HG03469 (cell line): Measurements from ENCODE around the gene MARCHF10.

Source experiments
- ATAC-seq: cut with Tn5 transposase; IDR thresholded peaks from one replicate; pipeline ENCODE4 v1.9.1; 2021; ENCODE audit warnings: mild to moderate bottlenecking, moderate library complexity, moderate number of reproducible peaks; ENCODE audit not compliant: unreplicated experiment

Gene MARCHF10

GRCh38 chr17:62720126-62720850 is 87.8 kb downstream of the MARCHF10 start:
- ATAC-seq = no peak

- no peak for ATAC-seq
Observed at GRCh38 chr17:62719586-62719985, 88.5 kb downstream of the MARCHF10 start.

- ATAC-seq = no peak
Observed at GRCh38 chr17:62718429-62718828, 89.7 kb downstream of the MARCHF10 start.

GRCh38 chr17:62717889-62718288 is 90.2 kb downstream of the MARCHF10 start:
- no peak for ATAC-seq

GRCh38 chr17:62717589-62717855 is 90.6 kb downstream of the MARCHF10 start:
- ATAC-seq = no peak

GRCh38 chr17:62716834-62717588 is 91.1 kb downstream of the MARCHF10 start:
- ATAC-seq = no peak

GRCh38 chr17:62715882-62716390 is 92.2 kb downstream of the MARCHF10 start:
- no peak for ATAC-seq

- no peak for ATAC-seq
Observed at GRCh38 chr17:62714016-62714777, 93.9 kb downstream of the MARCHF10 start.

- ATAC-seq = no peak
Observed at GRCh38 chr17:62713086-62713881, 94.8 kb downstream of the MARCHF10 start.

- ATAC-seq = no peak
Observed at GRCh38 chr17:62712171-62712581, 95.9 kb downstream of the MARCHF10 start.

GRCh38 chr17:62708587-62708986 is 99.5 kb downstream of the MARCHF10 start:
- no peak for ATAC-seq

GRCh38 chr17:62707425-62707739 is 100.7 kb downstream of the MARCHF10 start:
- ATAC-seq = no peak

GRCh38 chr17:62706598-62707424 is 101.3 kb downstream of the MARCHF10 start:
- ATAC-seq = no peak

- no peak for ATAC-seq
Observed at GRCh38 chr17:62705778-62706597, 102.1 kb downstream of the MARCHF10 start.

GRCh38 chr17:62705156-62705777 is 102.8 kb downstream of the MARCHF10 start:
- ATAC-seq = no peak

- ATAC-seq = no peak
Observed at GRCh38 chr17:62704381-62704971, 103.6 kb downstream of the MARCHF10 start.

- ATAC-seq = peak; percentile 77
Observed at GRCh38 chr17:62703776-62704380, 104.2 kb downstream of the MARCHF10 start.

- no peak for ATAC-seq
Observed at GRCh38 chr17:62703261-62703775, 104.8 kb downstream of the MARCHF10 start.
